Keratinocyte (primary cell): Measurements from ENCODE around the gene MPHOSPH6. TPM values are rescaled to one million over a fixed set of nuclear protein-coding genes. Genes with fewer than 3 reads are reported as not detected.

Source experiments
- DNase-seq: peaks from one replicate; pipeline ENCODE4 v3.0.0-alpha.2; 2011; ENCODE audit warnings: low read depth, missing footprints, low spot score
- FAIRE-seq: peaks from 2 replicates; lab custom pipeline; 2011; peaks lifted over from hg19 to GRCh38; lab: Jason Lieb, UNC
- H2AFZ ChIP-seq: 2 replicates; pipeline ENCODE4 v1.6.0; 2012; ENCODE audit warnings: low read length, control low read depth, inconsistent platforms; ENCODE audit not compliant: control insufficient read depth
- H3K27ac ChIP-seq: 2 replicates; pipeline ENCODE4 v1.5.1; 2011; ENCODE audit warnings: low read length; ENCODE audit not compliant: control insufficient read depth, insufficient read depth
- H3K27me3 ChIP-seq: 3 replicates; pipeline ENCODE4 v1.6.0; 2011; ENCODE audit warnings: low read length; ENCODE audit not compliant: control insufficient read depth, insufficient read depth; ENCODE audit errors: extremely low read depth
- H3K36me3 ChIP-seq, 2 experiments: 2 replicates in 1 of 2; 3 replicates in 1 of 2; pipeline ENCODE4 v1.5.1; 2011; ENCODE audit warnings: low read length in 2 of 2, mild to moderate bottlenecking in 1 of 2; ENCODE audit not compliant: control insufficient read depth in 2 of 2, insufficient read depth in 2 of 2; ENCODE audit errors: extremely low read depth in 1 of 2
- H3K4me1 ChIP-seq: 3 replicates; pipeline ENCODE4 v1.5.1; 2011; ENCODE audit warnings: low read length; ENCODE audit not compliant: control insufficient read depth, insufficient read depth; ENCODE audit errors: extremely low read depth
- H3K4me2 ChIP-seq: 3 replicates; pipeline ENCODE4 v1.6.0; 2011; ENCODE audit warnings: low read depth, low read length; ENCODE audit not compliant: control insufficient read depth, insufficient read depth; ENCODE audit errors: extremely low read depth
- H3K4me3 ChIP-seq, 3 experiments: fragments of 200-600 bp in 1 of 3; sonication (generic) in 1 of 3; 2 replicates in 2 of 3; 3 replicates in 1 of 3; pipeline ENCODE4 v1.5.1; 2011 to 2016; ENCODE audit warnings: low read length in 3 of 3, mild to moderate bottlenecking in 3 of 3, control low read depth in 2 of 3, inconsistent platforms in 1 of 3, low read depth in 1 of 3, mixed read lengths in 1 of 3, mixed run types in 1 of 3, moderate library complexity in 1 of 3; ENCODE audit not compliant: control insufficient read depth in 2 of 3, insufficient read depth in 2 of 3; ENCODE audit errors: extremely low read depth in 1 of 3
- H3K79me2 ChIP-seq: 2 replicates; pipeline ENCODE4 v1.6.0; 2012; ENCODE audit warnings: low read length; ENCODE audit not compliant: control insufficient read depth, insufficient read depth
- H3K9ac ChIP-seq: 3 replicates; pipeline ENCODE4 v1.6.0; 2011; ENCODE audit warnings: low read length; ENCODE audit not compliant: control insufficient read depth, insufficient read depth; ENCODE audit errors: extremely low read depth
- H3K9me1 ChIP-seq: 3 replicates; pipeline ENCODE4 v1.6.0; 2011; ENCODE audit warnings: low read length; ENCODE audit not compliant: control insufficient read depth, insufficient read depth; ENCODE audit errors: extremely low read depth
- H3K9me3 ChIP-seq: 2 replicates; pipeline ENCODE4 v1.5.1; 2012; ENCODE audit warnings: low read depth, low read length; ENCODE audit not compliant: control insufficient read depth
- H4K20me1 ChIP-seq: 3 replicates; pipeline ENCODE4 v1.6.0; 2011; ENCODE audit warnings: low read length; ENCODE audit not compliant: control insufficient read depth, insufficient read depth; ENCODE audit errors: extremely low read depth
- CTCF ChIP-seq, 3 experiments: IDR thresholded peaks in 1 of 3; conservative IDR thresholded peaks in 1 of 3; optimal IDR thresholded peaks in 1 of 3; 2 replicates in 2 of 3; 3 replicates in 1 of 3; pipeline versions ENCODE3 to v1.5.1; 2011; ENCODE audit warnings: low read length in 3 of 3, mild to moderate bottlenecking in 3 of 3, moderate library complexity in 2 of 3, control low read depth in 1 of 3, inconsistent platforms in 1 of 3; ENCODE audit not compliant: insufficient read depth in 2 of 3; ENCODE audit errors: extremely low read depth in 1 of 3
- EZH2 ChIP-seq: IDR thresholded peaks from one replicate; pipeline ENCODE4 v1.6.1; 2012; ENCODE audit warnings: inconsistent platforms, mild to moderate bottlenecking, low read length, moderate library complexity
- dilution Hi-C: fragments of 300-500 bp; cut with MboI; formaldehyde crosslinking; loops from one replicate; pipeline ENCODE4 v1.7.0; 2020; ENCODE audit warnings: low sequenced_read_pairs; ENCODE audit not compliant: extremely low pct_ligation_motif_present
- polyA plus RNA-seq, 5 experiments: library from polyadenylated mRNA; depleted of rRNA in 3 of 5; stranded (reverse) in 3 of 5; stranded (forward) in 1 of 5; unstranded in 1 of 5; fragments of >200 nt; gene quantifications; 1 replicate in 1 of 5; 2 replicates in 3 of 5; 3 replicates in 1 of 5; pipeline versions ENCODE4 v1.2.1 to v1.2.3, GENCODE V29; 2011 to 2012; ENCODE audit warnings: missing spikeins in 2 of 5, low read depth in 1 of 5, low replicate concordance in 1 of 5

MPHOSPH6 gene
- polyA plus RNA-seq, 1 donor (not counting 4 experiments of a cell fraction or from before 2014, with no cell fraction given) = 76.1 TPM

DNA sequence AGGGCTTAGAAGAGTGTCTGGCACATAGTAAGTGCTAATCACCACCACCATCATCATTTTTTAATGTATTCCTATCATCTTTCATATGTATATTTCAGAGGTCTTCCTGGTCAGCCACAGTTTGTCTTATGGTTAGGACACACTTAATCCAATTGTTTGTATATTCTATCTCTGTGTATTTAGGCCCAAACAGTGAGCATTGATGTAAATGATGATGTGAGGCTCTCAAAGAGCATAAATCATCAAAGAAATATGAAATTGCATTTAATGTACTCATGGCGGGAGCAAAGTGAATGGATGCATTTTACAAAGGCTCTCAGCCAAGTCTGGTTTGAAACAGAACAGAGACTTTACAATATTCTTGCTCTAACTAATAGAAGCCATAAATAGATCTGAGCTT lies 24.1 kb upstream of the MPHOSPH6 start:
- H3K9me3 ChIP-seq = no peaks in the 10 kb centered on the region
- no peak overlapping the region for H3K4me2 ChIP-seq
- H3K36me3 ChIP-seq = no peaks in the 10 kb centered on the region
- FAIRE-seq = no peak
- no peaks in the 10 kb centered on the region for H4K20me1 ChIP-seq
- H3K4me3 ChIP-seq = no peak overlapping the region
- dilution Hi-C loops = no loop called here
- H3K27ac ChIP-seq = no peak overlapping the region
- TF ChIP-seq EZH2 (no peak), CTCF (optimal IDR thresholded peaks at IDR 0.05 in 1 of 3, IDR thresholded peaks at IDR 0.05 in 1 of 3, conservative IDR thresholded peaks at IDR 0.05 in 1 of 3; ENCODE audit: extremely low read depth in 1 of 3, insufficient read depth in 2 of 3, low read length in 3 of 3) (no peak)
- H3K27me3 ChIP-seq = no peaks in the 10 kb centered on the region
- H3K79me2 ChIP-seq = no peaks in the 10 kb centered on the region
- DNase-seq = no peak
- H3K9ac ChIP-seq = no peak overlapping the region
- no peak overlapping the region for H2AFZ ChIP-seq
- peaks cover 29% of the 10 kb centered on the region for H3K4me1 ChIP-seq
- H3K9me1 ChIP-seq = no peaks in the 10 kb centered on the region

GRCh38 chr16:82192665-82193064 lies 22.6 kb upstream of the MPHOSPH6 start:
- DNase-seq = no peak
- no peaks in the 10 kb centered on the region for H3K36me3 ChIP-seq

DNA sequence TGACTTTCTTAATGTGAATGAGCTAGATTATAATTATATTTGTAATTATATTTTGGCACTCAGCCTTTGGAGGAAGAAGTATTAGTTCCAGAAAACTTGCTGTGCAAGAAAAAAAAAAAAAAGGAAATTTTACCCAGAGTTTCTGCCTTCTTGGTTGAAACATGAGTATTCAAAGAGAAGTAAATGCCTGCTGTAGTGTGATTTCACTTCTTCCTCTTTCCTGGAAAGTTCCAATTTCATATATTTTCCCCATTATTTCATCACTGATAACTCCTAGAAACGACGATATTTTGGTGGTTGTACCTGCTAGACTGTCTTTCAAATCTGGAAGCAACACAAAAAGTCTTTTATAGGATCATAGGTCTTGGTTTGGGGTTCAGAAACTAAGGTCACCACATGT lies 20.4 kb upstream of the MPHOSPH6 start:
- no peak overlapping the region for H3K4me3 ChIP-seq
- H3K79me2 ChIP-seq = no peaks in the 10 kb centered on the region
- TF ChIP-seq EZH2 = no peak
- TF ChIP-seq CTCF (optimal IDR thresholded peaks at IDR 0.05 in 1 of 3, IDR thresholded peaks at IDR 0.05 in 1 of 3, conservative IDR thresholded peaks at IDR 0.05 in 1 of 3; ENCODE audit: extremely low read depth in 1 of 3, insufficient read depth in 2 of 3, low read length in 3 of 3) = no peak
- no peaks in the 10 kb centered on the region for H3K36me3 ChIP-seq
- no peaks in the 10 kb centered on the region for H4K20me1 ChIP-seq
- H3K9ac ChIP-seq = no peak overlapping the region
- dilution Hi-C loops = no loop called here
- no peak overlapping the region for H3K4me2 ChIP-seq
- no peak for FAIRE-seq
- H3K4me1 ChIP-seq = peaks cover 19% of the 10 kb centered on the region
- no peak for DNase-seq
- H3K9me3 ChIP-seq = no peaks in the 10 kb centered on the region
- no peaks in the 10 kb centered on the region for H3K9me1 ChIP-seq
- no peak overlapping the region for H3K27ac ChIP-seq
- H3K27me3 ChIP-seq = no peaks in the 10 kb centered on the region
- H2AFZ ChIP-seq = no peak overlapping the region

More at GRCh38 chr16:82192665-82193064, 22.6 kb upstream of the MPHOSPH6 start:
- Histone ChIP-seq H3K4me2 (peak overlapping the region; percentile 30), H3K27me3 (no peaks in the 10 kb centered on the region), H3K27ac (peak overlapping the region; percentile 58), H3K9ac (no peak overlapping the region), H3K4me1 (peaks cover 22% of the 10 kb centered on the region), H3K9me1 (no peaks in the 10 kb centered on the region), H3K9me3 (no peaks in the 10 kb centered on the region), H2AFZ (peak overlapping the region; percentile 67), H3K4me3 (no peak overlapping the region), H4K20me1 (no peaks in the 10 kb centered on the region), H3K79me2 (no peaks in the 10 kb centered on the region)
- FAIRE-seq = peak; percentile 92
- no peak for TF ChIP-seq EZH2
- dilution Hi-C loops = no loop called here
